Measurements from ENCODE around the gene MIOX. TPM values are rescaled to one million over a fixed set of nuclear protein-coding genes. Genes with fewer than 3 reads are reported as not detected.

The MIOX gene
- total RNA-seq, 4 donors from 2014 or later: not detected

GRCh38 chr22:50522208-50522805 is 35.6 kb downstream of the MIOX start:
- Histone ChIP-seq H3K4me1 (peaks cover 13 to 18% of the 10 kb centered on the region in 2 donors), H3K4me3 (no peak overlapping the region), H3K36me3 (peaks cover 0 to 52% of the 10 kb centered on the region in 2 donors), H3K27me3 (no peaks in the 10 kb centered on the region), H3K27ac (no peak overlapping the region), H3K9me3 (no peaks in the 10 kb centered on the region)
- DNase-seq (no peak), ATAC-seq (no peak)
- in situ Hi-C loops (cut with MboI; ENCODE audit: low sequenced_read_pairs in 4 of 4): no loop called here
- TF ChIP-seq POLR2A (IDR thresholded peaks at IDR 0.05) (no peak), CTCF (IDR thresholded peaks at IDR 0.05 in 4 of 5, conservative IDR thresholded peaks at IDR 0.05 in 1 of 5) (no peak)
- intact Hi-C loops (cut with DNase I; ENCODE audit: low total_unique reads): no loop called here

GRCh38 chr22:50522806-50523438 is 36.3 kb downstream of the MIOX start:
- intact Hi-C loops (cut with DNase I; ENCODE audit: low total_unique reads) (no loop called here), in situ Hi-C loops (cut with MboI; ENCODE audit: low sequenced_read_pairs in 4 of 4) (no loop called here)
- DNase-seq (no peak), ATAC-seq (no peak)
- Histone ChIP-seq H3K4me3 (no peak overlapping the region), H3K36me3 (peaks cover 0 to 46% of the 10 kb centered on the region in 2 donors), H3K27ac (no peak overlapping the region), H3K4me1 (peaks cover 13 to 18% of the 10 kb centered on the region in 2 donors), H3K27me3 (no peaks in the 10 kb centered on the region), H3K9me3 (no peaks in the 10 kb centered on the region)
- TF ChIP-seq CTCF (IDR thresholded peaks at IDR 0.05 in 4 of 5, conservative IDR thresholded peaks at IDR 0.05 in 1 of 5) (no peak), POLR2A (IDR thresholded peaks at IDR 0.05) (no peak)

GRCh38 chr22:50523458-50523805 is 36.8 kb downstream of the MIOX start:
- Histone ChIP-seq H3K9me3 (no peaks in the 10 kb centered on the region), H3K36me3 (peaks cover 0 to 42% of the 10 kb centered on the region in 2 donors), H3K27me3 (peaks cover 0 to under 1% (median 0%) of the 10 kb centered on the region in 3 donors), H3K4me1 (peaks cover 13 to 18% of the 10 kb centered on the region in 2 donors), H3K27ac (no peak overlapping the region), H3K4me3 (no peak overlapping the region)
- DNase-seq: no peak
- intact Hi-C loops (cut with DNase I; ENCODE audit: low total_unique reads): no loop called here
- no peak for TF ChIP-seq CTCF (IDR thresholded peaks at IDR 0.05 in 4 of 5, conservative IDR thresholded peaks at IDR 0.05 in 1 of 5)
- no peak for TF ChIP-seq POLR2A (IDR thresholded peaks at IDR 0.05)
- in situ Hi-C loops (cut with MboI; ENCODE audit: low sequenced_read_pairs in 4 of 4): no loop called here
- no peak for ATAC-seq

GRCh38 chr22:50523806-50524675 is 37.4 kb downstream of the MIOX start:
- DNase-seq: no peak
- peaks cover 0 to 36% of the 10 kb centered on the region in 2 donors for H3K36me3 ChIP-seq
- H3K9me3 ChIP-seq: no peaks in the 10 kb centered on the region
- intact Hi-C loops (cut with DNase I; ENCODE audit: low total_unique reads) (no loop called here), in situ Hi-C loops (cut with MboI; ENCODE audit: low sequenced_read_pairs in 4 of 4) (no loop called here)
- peaks cover 0 to 7% (median 3%) of the 10 kb centered on the region in 3 donors for H3K27me3 ChIP-seq
- peak overlapping the region; percentile 68 to 91 (median 83) for H3K4me3 ChIP-seq
- H3K27ac ChIP-seq: no peak overlapping the region
- ATAC-seq: no peak
- peaks cover 13 to 18% of the 10 kb centered on the region in 2 donors for H3K4me1 ChIP-seq
- TF ChIP-seq POLR2A (IDR thresholded peaks at IDR 0.05): no peak
- no peak for TF ChIP-seq CTCF (IDR thresholded peaks at IDR 0.05 in 4 of 5, conservative IDR thresholded peaks at IDR 0.05 in 1 of 5)
